EL (cell line): Measurements from ENCODE around the gene VANGL1.

Experiments used
- DNase-seq: peaks from one replicate; pipeline ENCODE4 v3.0.0-alpha.2; 2016

VANGL1 gene

GRCh38 chr1:115644109-115644508 is 2.3 kb downstream of the VANGL1 start:
- DNase-seq = no peak

- DNase-seq = no peak
Measured at GRCh38 chr1:115647047-115647446, 5.3 kb downstream of the VANGL1 start.

- no peak for DNase-seq
Measured at GRCh38 chr1:115647507-115647906, 5.7 kb downstream of the VANGL1 start.

- no peak for DNase-seq
Measured at GRCh38 chr1:115647919-115648650, 6.3 kb downstream of the VANGL1 start.

- no peak for DNase-seq
Measured at GRCh38 chr1:115648717-115649691, 7.2 kb downstream of the VANGL1 start.

- no peak for DNase-seq
Measured at GRCh38 chr1:115649964-115650363, 8.2 kb downstream of the VANGL1 start.

- no peak for DNase-seq
Measured at GRCh38 chr1:115650961-115651360, 9.2 kb downstream of the VANGL1 start.

GRCh38 chr1:115651391-115651790 is 9.6 kb downstream of the VANGL1 start:
- no peak for DNase-seq

GRCh38 chr1:115652236-115652788 is 10.5 kb downstream of the VANGL1 start:
- no peak for DNase-seq

- no peak for DNase-seq
Measured at GRCh38 chr1:115654125-115654524, 12.4 kb downstream of the VANGL1 start.

GRCh38 chr1:115654663-115655305 is 13.0 kb downstream of the VANGL1 start:
- no peak for DNase-seq

GRCh38 chr1:115655306-115655663 is 13.5 kb downstream of the VANGL1 start:
- DNase-seq = no peak

- no peak for DNase-seq
Measured at GRCh38 chr1:115655916-115656315, 14.1 kb downstream of the VANGL1 start.

- DNase-seq = no peak
Measured at GRCh38 chr1:115656461-115657077, 14.8 kb downstream of the VANGL1 start.

GRCh38 chr1:115658646-115659045 is 16.9 kb downstream of the VANGL1 start:
- DNase-seq = no peak

GRCh38 chr1:115660151-115660550 is 18.4 kb downstream of the VANGL1 start:
- no peak for DNase-seq

- no peak for DNase-seq
Measured at GRCh38 chr1:115661157-115661556, 19.4 kb downstream of the VANGL1 start.

- DNase-seq = no peak
Measured at GRCh38 chr1:115665319-115666096, 23.7 kb downstream of the VANGL1 start.

- no peak for DNase-seq
Measured at GRCh38 chr1:115666206-115666605, 24.4 kb downstream of the VANGL1 start.

GRCh38 chr1:115666702-115667101 is 24.9 kb downstream of the VANGL1 start:
- no peak for DNase-seq

GRCh38 chr1:115668579-115668978 is 26.8 kb downstream of the VANGL1 start:
- peak; percentile 50 for DNase-seq
